Measurements from ENCODE around the gene KLK10. TPM values are rescaled to one million over a fixed set of nuclear protein-coding genes. Genes with fewer than 3 reads are reported as not detected.

Gene KLK10
- total and polyA plus RNA-seq, 2 donors: 0.33 TPM; not detected in 1

GRCh38 chr19:51034704-51035103, 15.2 kb upstream of the KLK10 start, which contains the start of gene KLK12:
TSS of gene KLK12 (minus strand) at chr19:51035002. CDS start at chr19:51034621, 381 bp downstream.
- no peak for DNase-seq (ENCODE audit: extremely low spot score)
- Histone ChIP-seq H3K27ac (ENCODE audit: low read depth) (no peak within 1 kb of the TSS), H3K4me1 (ENCODE audit: insufficient read depth) (no peaks in the 10 kb centered on the region), H3K36me3 (ENCODE audit: insufficient read depth) (no peaks in the 10 kb centered on the region), H3K4me3 (ENCODE audit: low read depth, low read length) (no peak within 1 kb of the TSS)
- WGBS: 41% methylated on average over 11 of the region's 11 CpGs

DNA sequence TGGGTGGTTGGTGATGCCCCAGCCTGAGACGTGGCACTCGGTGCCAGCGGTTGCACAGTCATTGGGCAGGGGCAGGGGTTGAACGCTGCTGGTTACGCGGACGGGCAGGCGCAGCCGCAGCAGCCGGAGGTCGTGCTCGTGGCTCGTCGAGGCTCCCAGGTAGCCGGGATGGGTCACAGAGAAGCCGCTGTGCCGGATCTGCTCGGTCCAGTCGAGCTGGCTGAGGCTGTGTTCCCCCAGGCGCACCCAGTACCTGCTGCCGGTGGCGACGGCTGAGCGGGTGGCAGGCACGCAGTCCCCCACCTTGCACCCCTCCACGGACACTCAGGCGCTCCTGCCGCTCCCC, 12.3 kb upstream of the KLK10 start:
- WGBS: 92% methylated on average over 28 of the region's 28 CpGs
- no peak for DNase-seq (ENCODE audit: extremely low spot score)
- H3K4me1 ChIP-seq (ENCODE audit: insufficient read depth): no peaks in the 10 kb centered on the region
- H3K27ac ChIP-seq (ENCODE audit: low read depth): no peak overlapping the region
- no peak overlapping the region for H3K4me3 ChIP-seq (ENCODE audit: low read depth, low read length)
- H3K36me3 ChIP-seq (ENCODE audit: insufficient read depth): no peaks in the 10 kb centered on the region

DNA sequence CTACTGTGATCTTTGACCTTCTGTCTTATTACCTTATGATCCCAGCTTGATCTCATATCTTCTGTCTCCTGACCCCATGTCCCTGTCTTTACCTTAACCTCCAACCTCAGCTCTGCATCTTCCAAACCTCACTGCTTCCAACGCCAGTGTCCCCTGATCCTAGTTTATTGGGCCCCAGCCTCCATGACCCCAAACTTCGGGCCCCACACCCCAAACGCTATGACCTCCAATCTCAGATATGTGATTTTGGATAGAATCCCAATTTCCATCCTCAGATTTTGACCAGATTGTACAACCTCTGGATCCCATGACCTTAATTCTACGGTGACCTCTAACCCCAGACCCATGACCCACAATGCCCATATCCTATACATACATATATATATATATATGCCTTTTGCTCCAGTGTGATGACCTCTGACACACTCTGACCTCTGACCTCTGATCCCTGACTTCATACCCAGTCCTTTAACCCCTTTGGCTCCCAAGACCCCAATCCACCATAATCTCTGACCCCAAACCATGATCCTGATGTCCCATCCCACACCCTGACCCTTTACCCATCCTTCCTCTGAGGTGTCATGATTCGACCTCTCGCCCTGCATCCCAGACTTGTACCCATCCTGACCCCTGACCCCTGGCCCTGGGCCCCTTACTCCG, 11.8 kb upstream of the KLK10 start:
- WGBS: 91% methylated on average over 7 of the region's 7 CpGs
- Histone ChIP-seq H3K36me3 (ENCODE audit: insufficient read depth) (no peaks in the 10 kb centered on the region), H3K4me3 (ENCODE audit: low read depth, low read length) (no peak overlapping the region), H3K27ac (ENCODE audit: low read depth) (no peak overlapping the region), H3K4me1 (ENCODE audit: insufficient read depth) (no peaks in the 10 kb centered on the region)
- no peak for DNase-seq (ENCODE audit: extremely low spot score)

GRCh38 chr19:51030631-51031030, 11.1 kb upstream of the KLK10 start:
- no peak overlapping the region for H3K4me3 ChIP-seq (ENCODE audit: low read depth, low read length)
- H3K36me3 ChIP-seq (ENCODE audit: insufficient read depth): no peaks in the 10 kb centered on the region
- no peak for DNase-seq (ENCODE audit: extremely low spot score)
- WGBS: 77% methylated on average over 13 of the region's 13 CpGs
- no peaks in the 10 kb centered on the region for H3K4me1 ChIP-seq (ENCODE audit: insufficient read depth)
- no peak overlapping the region for H3K27ac ChIP-seq (ENCODE audit: low read depth)

- 89% methylated on average over 2 of the region's 2 CpGs for WGBS
- Histone ChIP-seq H3K27ac (ENCODE audit: low read depth) (no peak overlapping the region), H3K36me3 (ENCODE audit: insufficient read depth) (no peaks in the 10 kb centered on the region), H3K4me1 (ENCODE audit: insufficient read depth) (no peaks in the 10 kb centered on the region), H3K4me3 (ENCODE audit: low read depth, low read length) (no peak overlapping the region)
- DNase-seq (ENCODE audit: extremely low spot score): no peak
These were observed 10.2 kb upstream of the KLK10 start for GRCh38 chr19:51029718-51030117.

DNA sequence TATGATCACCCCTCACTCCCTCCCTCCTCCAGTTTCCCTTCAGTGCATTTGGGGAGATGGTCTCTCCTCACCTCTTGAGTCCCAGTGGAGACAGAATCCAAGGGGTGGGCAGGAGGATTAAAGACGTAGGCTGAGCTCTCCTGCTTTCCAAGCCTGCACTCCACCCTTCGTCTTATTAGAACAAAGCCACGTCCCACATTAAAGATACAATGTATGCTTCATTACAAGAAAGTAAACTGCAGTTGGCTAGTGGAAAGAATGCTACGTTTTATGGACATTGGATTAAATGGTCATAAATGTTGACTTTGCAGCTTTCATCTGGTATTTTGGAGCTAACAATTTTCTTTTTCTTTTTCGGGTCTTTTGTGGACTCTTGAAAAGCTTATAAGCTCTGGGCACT, 8.4 kb upstream of the KLK10 start:
- Histone ChIP-seq H3K4me1 (ENCODE audit: insufficient read depth) (no peaks in the 10 kb centered on the region), H3K4me3 (ENCODE audit: low read depth, low read length) (no peak overlapping the region), H3K27ac (ENCODE audit: low read depth) (no peak overlapping the region), H3K36me3 (ENCODE audit: insufficient read depth) (no peaks in the 10 kb centered on the region)
- WGBS: 32% methylated on average over 5 of the region's 5 CpGs
- no peak for DNase-seq (ENCODE audit: extremely low spot score)

DNA sequence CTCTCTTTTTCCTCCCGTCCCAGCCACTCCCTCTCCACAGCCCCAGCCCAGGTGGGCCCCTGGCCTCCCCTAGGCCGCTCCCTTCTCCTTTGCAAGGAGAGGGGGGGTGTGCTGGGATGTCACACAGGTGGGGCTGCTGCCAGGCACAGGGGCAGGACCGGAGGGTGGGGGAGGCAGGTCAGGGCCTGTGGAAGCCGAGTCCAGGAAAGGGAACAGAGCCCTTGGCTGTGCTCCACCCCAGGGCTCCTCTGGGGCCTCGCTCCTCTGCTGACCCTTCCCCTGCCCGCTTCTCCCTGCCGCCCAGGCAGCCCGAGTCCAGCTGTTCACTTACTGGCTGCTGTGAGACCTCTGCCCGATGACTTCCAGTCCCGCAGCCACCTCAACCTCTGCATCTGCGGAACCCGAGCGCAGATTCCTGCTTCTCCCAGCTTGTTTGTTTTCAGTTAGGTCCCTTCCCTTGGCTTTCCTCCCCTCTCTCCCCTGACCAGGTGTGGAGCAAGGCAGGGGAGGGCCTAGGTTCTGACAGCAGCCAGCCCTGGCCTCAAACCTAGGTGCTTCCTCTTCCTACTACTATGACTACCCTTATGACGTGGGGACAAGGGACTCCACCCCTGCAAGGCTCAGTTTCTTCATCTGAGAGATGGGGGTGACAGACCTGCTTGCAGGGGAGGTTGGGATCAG, 7.8 kb upstream of the KLK10 start:
- no peaks in the 10 kb centered on the region for H3K36me3 ChIP-seq (ENCODE audit: insufficient read depth)
- no peaks in the 10 kb centered on the region for H3K4me1 ChIP-seq (ENCODE audit: insufficient read depth)
- no peak overlapping the region for H3K27ac ChIP-seq (ENCODE audit: low read depth)
- no peak overlapping the region for H3K4me3 ChIP-seq (ENCODE audit: low read depth, low read length)
- 43% methylated on average over 14 of the region's 14 CpGs for WGBS
- no peak for DNase-seq (ENCODE audit: extremely low spot score)

- H3K27ac ChIP-seq (ENCODE audit: low read depth): no peak within 1 kb of the TSS
- no peak within 1 kb of the TSS for H3K4me3 ChIP-seq (ENCODE audit: low read depth, low read length)
- 82% methylated on average over 11 of the region's 11 CpGs for WGBS
- H3K36me3 ChIP-seq (ENCODE audit: insufficient read depth): no peaks in the 10 kb centered on the region
- no peaks in the 10 kb centered on the region for H3K4me1 ChIP-seq (ENCODE audit: insufficient read depth)
- no peak for DNase-seq (ENCODE audit: extremely low spot score)
These were observed 7.0 kb upstream of the KLK10 start, which contains the start of gene KLK11 for GRCh38 chr19:51026554-51026831. TSS of gene KLK11 (minus strand) at chr19:51026616. CDS start at chr19:51025631, 985 bp downstream.

DNA sequence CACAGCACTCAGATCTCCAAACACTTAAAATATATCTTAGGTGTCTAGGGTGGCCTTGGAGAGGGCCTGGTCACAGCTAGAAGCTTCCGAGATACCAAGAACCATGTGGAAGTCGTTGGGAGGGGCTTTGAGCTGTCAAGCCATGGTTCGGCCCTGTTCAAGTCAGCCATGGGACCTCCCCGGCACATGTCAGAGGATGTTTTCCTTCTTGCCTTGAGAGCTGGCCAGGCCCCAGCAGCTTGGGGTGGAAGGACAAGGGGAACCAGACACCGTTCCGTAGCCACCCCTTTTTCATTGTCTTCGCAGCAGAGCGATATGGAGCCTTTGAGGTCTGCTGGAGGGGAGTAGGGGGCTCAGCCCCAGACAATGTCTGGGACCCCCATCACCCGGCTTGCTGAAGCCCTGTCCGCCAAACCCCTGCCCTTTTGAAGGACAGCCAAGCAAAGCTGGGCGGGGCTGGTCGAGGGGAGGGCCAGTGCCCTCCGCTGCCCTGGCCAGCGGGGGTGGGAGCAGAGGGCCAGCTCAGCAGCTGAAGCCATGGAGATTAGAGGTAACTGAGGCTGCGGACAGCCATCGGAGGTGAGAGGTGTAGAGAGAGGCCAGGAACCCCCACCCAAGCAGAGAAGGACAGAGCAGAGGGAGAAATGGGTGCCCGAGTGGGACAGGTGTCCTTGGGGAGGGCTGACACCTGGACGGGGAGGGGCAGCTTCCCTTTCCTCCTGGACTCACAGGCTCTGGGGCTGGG, 6.5 kb upstream of the KLK10 start:
- Histone ChIP-seq H3K4me1 (ENCODE audit: insufficient read depth) (no peaks in the 10 kb centered on the region), H3K4me3 (ENCODE audit: low read depth, low read length) (no peak overlapping the region), H3K27ac (ENCODE audit: low read depth) (no peak overlapping the region), H3K36me3 (ENCODE audit: insufficient read depth) (no peaks in the 10 kb centered on the region)
- 51% methylated on average over 18 of the region's 18 CpGs for WGBS
- no peak for DNase-seq (ENCODE audit: extremely low spot score)

DNA sequence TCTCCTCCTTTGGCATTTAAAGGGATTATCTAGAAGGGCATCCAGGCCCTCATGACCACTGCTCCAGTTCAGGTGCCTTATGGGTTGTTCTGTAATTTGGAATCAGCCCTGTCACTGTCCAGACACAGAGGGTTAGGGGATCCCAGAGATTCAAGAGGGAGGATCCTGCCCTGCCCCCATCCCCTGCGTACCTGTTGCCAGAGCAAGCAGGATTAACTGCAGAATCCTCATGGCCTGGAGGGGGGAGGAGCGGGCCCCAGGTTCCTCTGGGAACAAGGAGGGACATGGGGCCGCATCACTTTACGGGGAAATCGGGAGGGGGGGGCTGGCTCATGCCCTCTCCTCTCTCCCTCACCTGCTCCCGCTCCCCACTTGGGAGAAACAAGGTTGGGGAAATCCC, 5.9 kb upstream of the KLK10 start:
- DNase-seq (ENCODE audit: extremely low spot score): no peak
- no peaks in the 10 kb centered on the region for H3K4me1 ChIP-seq (ENCODE audit: insufficient read depth)
- H3K36me3 ChIP-seq (ENCODE audit: insufficient read depth): no peaks in the 10 kb centered on the region
- H3K4me3 ChIP-seq (ENCODE audit: low read depth, low read length): no peak overlapping the region
- no peak overlapping the region for H3K27ac ChIP-seq (ENCODE audit: low read depth)
- WGBS: 62% methylated on average over 6 of the region's 6 CpGs

DNA sequence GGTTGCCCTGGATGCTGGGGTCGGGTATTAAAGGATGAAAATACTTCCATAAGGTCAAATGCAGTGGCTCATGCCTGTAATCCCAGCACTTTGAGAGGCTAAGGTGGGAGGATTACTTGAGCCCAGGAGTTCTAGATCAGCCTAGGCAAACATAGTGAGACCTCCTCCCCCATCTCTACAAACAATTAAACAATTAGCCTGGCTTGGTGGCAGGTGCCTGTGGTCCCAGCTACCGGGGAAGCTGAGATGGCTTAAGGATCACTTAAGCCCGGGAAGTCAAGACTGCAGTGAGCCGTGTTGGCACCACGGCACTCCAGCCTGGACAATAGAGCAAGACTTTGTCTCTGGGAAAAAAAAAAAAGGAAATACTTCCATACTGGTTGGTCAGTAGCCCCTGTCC, 5.4 kb upstream of the KLK10 start:
- H3K36me3 ChIP-seq (ENCODE audit: insufficient read depth): no peaks in the 10 kb centered on the region
- no peak for DNase-seq (ENCODE audit: extremely low spot score)
- no peak overlapping the region for H3K4me3 ChIP-seq (ENCODE audit: low read depth, low read length)
- 43% methylated on average over 5 of the region's 5 CpGs for WGBS
- H3K4me1 ChIP-seq (ENCODE audit: insufficient read depth): no peaks in the 10 kb centered on the region
- no peak overlapping the region for H3K27ac ChIP-seq (ENCODE audit: low read depth)

DNA sequence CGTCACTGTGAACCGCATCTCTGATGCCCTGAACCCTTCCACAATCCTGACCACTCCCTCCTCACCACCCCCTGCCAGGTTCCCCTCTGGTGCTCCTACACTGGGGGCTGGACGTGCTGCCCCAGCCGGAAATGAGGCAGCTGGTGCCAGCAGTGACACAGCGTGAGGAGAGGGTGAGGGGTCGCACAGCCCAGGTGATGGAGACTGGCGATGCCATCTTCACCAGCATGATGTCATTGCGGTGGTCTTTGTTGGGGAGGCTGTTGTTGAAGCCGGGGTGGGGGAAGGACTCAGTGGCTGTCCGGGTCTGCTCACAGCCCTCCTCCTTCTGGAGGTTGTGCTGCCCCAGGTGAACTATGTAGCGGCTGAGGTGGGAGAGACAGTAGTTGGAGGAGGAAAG, 4.4 kb upstream of the KLK10 start:
- 67% methylated on average over 11 of the region's 11 CpGs for WGBS
- no peak for DNase-seq (ENCODE audit: extremely low spot score)
- no peaks in the 10 kb centered on the region for H3K36me3 ChIP-seq (ENCODE audit: insufficient read depth)

DNA sequence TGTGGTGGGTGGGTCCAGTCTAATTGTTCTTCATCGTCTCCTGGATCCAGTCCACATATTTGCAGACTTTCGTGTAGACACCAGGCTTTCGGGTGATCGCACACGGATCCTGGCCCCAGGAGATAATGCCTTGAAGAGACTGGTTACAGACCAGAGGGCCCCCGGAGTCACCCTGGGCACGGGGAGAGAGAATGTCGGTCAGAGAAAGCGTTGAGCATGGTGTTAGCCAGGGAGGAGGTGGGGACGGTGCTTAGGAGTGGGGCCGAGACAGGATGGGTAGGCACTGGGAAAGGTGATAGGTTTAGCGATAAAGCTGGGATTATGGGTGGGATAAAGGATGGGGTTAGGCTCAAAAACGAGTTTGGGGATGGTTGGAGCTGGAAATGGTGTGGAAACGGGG, 3.0 kb upstream of the KLK10 start:
- Histone ChIP-seq H3K36me3 (ENCODE audit: insufficient read depth) (no peaks in the 10 kb centered on the region), H3K4me3 (ENCODE audit: low read depth, low read length) (no peak overlapping the region), H3K4me1 (ENCODE audit: insufficient read depth) (no peaks in the 10 kb centered on the region), H3K27ac (ENCODE audit: low read depth) (no peak overlapping the region)
- 58% methylated on average over 14 of the region's 14 CpGs for WGBS
- no peak for DNase-seq (ENCODE audit: extremely low spot score)

More for the DNA sequence above, 4.4 kb upstream of the KLK10 start:
- no peak overlapping the region for H3K27ac ChIP-seq (ENCODE audit: low read depth)
- no peak overlapping the region for H3K4me3 ChIP-seq (ENCODE audit: low read depth, low read length)
- no peaks in the 10 kb centered on the region for H3K4me1 ChIP-seq (ENCODE audit: insufficient read depth)

DNA sequence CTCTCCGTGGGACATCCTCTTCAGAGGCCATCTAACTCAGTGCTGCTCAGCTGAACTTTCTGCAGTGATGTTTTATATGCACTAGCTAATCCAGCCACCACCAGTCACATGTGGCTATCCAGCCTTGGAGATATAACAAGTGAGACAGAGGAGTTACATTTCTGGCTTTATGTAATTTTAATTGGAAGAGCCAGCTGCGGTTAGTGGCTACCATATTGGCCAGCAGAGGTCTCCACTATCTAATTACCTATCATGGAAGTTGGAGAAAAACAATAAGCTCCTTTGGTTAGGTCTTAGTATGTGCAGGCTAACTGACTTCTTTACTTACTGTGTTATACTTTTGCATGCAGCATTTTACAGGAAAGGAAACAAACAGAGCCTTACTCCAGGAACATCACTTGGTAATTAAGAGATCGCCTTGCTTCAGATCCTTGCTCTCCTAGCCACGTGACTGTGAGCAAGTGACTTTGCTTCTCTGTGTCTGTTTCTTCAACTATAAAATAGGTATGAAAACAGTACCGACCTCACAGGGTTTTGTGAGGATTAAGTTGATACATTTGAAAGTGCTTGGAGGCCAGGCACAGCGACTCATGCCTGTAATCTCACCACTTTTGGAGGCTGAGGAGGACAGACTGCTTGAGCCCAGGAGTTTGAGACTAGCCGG, 1.6 kb upstream of the KLK10 start:
- 27% methylated on average over 7 of the region's 7 CpGs for WGBS
- Histone ChIP-seq H3K4me1 (ENCODE audit: insufficient read depth) (no peaks in the 10 kb centered on the region), H3K4me3 (ENCODE audit: low read depth, low read length) (no peak overlapping the region), H3K27ac (ENCODE audit: low read depth) (no peak overlapping the region), H3K36me3 (ENCODE audit: insufficient read depth) (no peaks in the 10 kb centered on the region)
- DNase-seq (ENCODE audit: extremely low spot score): no peak

Measured in urinary bladder (tissue), 4 donors.